HEK293 (cell line): ENCODE measurements around the gene SCD.

Source experiments
- CTCF ChIP-seq: fragments of 450-650 bp; formaldehyde crosslinking; IDR thresholded peaks from 2 replicates; pipeline ENCODE4 v1.5.1; 2016; ENCODE audit warnings: missing biosample characterization, missing genetic modification characterization
- GLI2 ChIP-seq: fragments of 450-650 bp; formaldehyde crosslinking; IDR thresholded peaks from 2 replicates; pipeline ENCODE4; 2017; ENCODE audit warnings: missing biosample characterization, missing genetic modification characterization, low read depth, borderline replicate concordance
- ZBTB49 ChIP-seq: fragments of 450-650 bp; formaldehyde crosslinking; IDR thresholded peaks from 2 replicates; pipeline ENCODE4 v1.5.1; 2016; ENCODE audit warnings: missing biosample characterization, missing genetic modification characterization, low read depth
- ZFP37 ChIP-seq: fragments of 450-650 bp; formaldehyde crosslinking; IDR thresholded peaks from 2 replicates; pipeline ENCODE4 v1.5.1; 2016; ENCODE audit warnings: missing biosample characterization, missing genetic modification characterization
- ZNF433 ChIP-seq: fragments of 450-650 bp; formaldehyde crosslinking; IDR thresholded peaks from 2 replicates; pipeline ENCODE4 v1.5.1; 2016; ENCODE audit warnings: missing biosample characterization, missing genetic modification characterization, low read depth

- TF ChIP-seq CTCF (tag by site-specific recombination) (no peak), GLI2 (tag by site-specific recombination) (no peak), ZBTB49 (no peak), ZFP37 (tag by site-specific recombination) (no peak), ZNF433 (tag by site-specific recombination) (no peak)
Measured at GRCh38 chr10:100348389-100348927, 1.4 kb downstream of the SCD start.
